ENCODE results near the gene CLEC2D. TPM values are rescaled to one million over a fixed set of nuclear protein-coding genes. Genes with fewer than 3 reads are reported as not detected.

Gene CLEC2D
- total and polyA plus RNA-seq, 2 donors (not counting 3 experiments of a cell fraction or from before 2014, with no cell fraction given): 1.8 to 4.1 TPM

- no peaks in the 10 kb centered on the region for H3K4me1 ChIP-seq (ENCODE audit: control insufficient read depth, extremely low read depth, insufficient read depth, low read length)
- no peaks in the 10 kb centered on the region for H3K79me2 ChIP-seq (ENCODE audit: control insufficient read depth, insufficient read depth, low read length)
- ChIA-PET CTCF (interaction anchor here (1.2 kb wide), 2 partner anchors 27 to 47 kb away, joined by 3 read pairs; no protein-coding TSS in a partner anchor), POLR2A (no interaction called here)
- TF ChIP-seq CTCF (IDR thresholded peaks at IDR 0.05; ENCODE audit: extremely low read depth in 1 of 2, insufficient read depth in 1 of 2, low read depth in 1 of 2, low read length in 2 of 2): no peak
- TF ChIP-seq POLR2AphosphoS5 (IDR thresholded peaks at IDR 0.05; ENCODE audit: insufficient read depth, low read depth, low read length): no peak
- no peak for TF ChIP-seq EZH2 (IDR thresholded peaks at IDR 0.05; ENCODE audit: borderline replicate concordance, low read depth, low read length, severe bottlenecking)
- TF ChIP-seq JUN (IDR thresholded peaks at IDR 0.05; ENCODE audit: borderline replicate concordance, insufficient read depth, insufficient read length, low read depth): no peak
- TF ChIP-seq MYC (IDR thresholded peaks at IDR 0.05; ENCODE audit: low read depth, low read length): no peak
- TF ChIP-seq POLR2A (IDR thresholded peaks at IDR 0.05; ENCODE audit: low read depth, low read length): no peak
- TF ChIP-seq GATA2 (IDR thresholded peaks at IDR 0.05; ENCODE audit: insufficient read depth, insufficient read length, low read depth, low read length): no peak
- no peak for TF ChIP-seq FOS (IDR thresholded peaks at IDR 0.05; ENCODE audit: borderline replicate concordance, insufficient read depth, low read length)
- no peak for TF ChIP-seq MAX (IDR thresholded peaks at IDR 0.05; ENCODE audit: insufficient read depth, insufficient read length)
- no peak overlapping the region for H2AFZ ChIP-seq (ENCODE audit: low read depth, low read length)
- BruUV-seq (replicated peaks): no TSS peak
- H4K20me1 ChIP-seq (replicated peaks; ENCODE audit: control insufficient read depth, extremely low read depth, insufficient read depth, low read length): no peaks in the 10 kb centered on the region
- H3K27ac ChIP-seq (ENCODE audit: insufficient read depth, low read depth, low read length): no peak overlapping the region
- DNase-seq (ENCODE audit: low read depth, low spot score) (no peak), FAIRE-seq (no peak)
- no peaks in the 10 kb centered on the region for H3K9me3 ChIP-seq (replicated peaks; ENCODE audit: control insufficient read depth, insufficient read depth, low read length)
- no peaks in the 10 kb centered on the region for H3K9me1 ChIP-seq (replicated peaks; ENCODE audit: control insufficient read depth, extremely low read depth, insufficient read depth, low read length)
- dilution Hi-C loops (cut with MboI; ENCODE audit: extremely low pct_ligation_motif_present, low sequenced_read_pairs): no loop called here
- no peak overlapping the region for H3K4me2 ChIP-seq (ENCODE audit: insufficient read depth, low read length)
- H3K27me3 ChIP-seq (ENCODE audit: control insufficient read depth in 2 of 2, insufficient read depth in 2 of 2, low read length in 2 of 2): no peaks in the 10 kb centered on the region
- no peaks in the 10 kb centered on the region for H3K36me3 ChIP-seq (ENCODE audit: control insufficient read depth in 2 of 2, extremely low read depth in 1 of 2, insufficient read depth in 2 of 2, low read length in 2 of 2)
- no peak overlapping the region for H3K9ac ChIP-seq (replicated peaks; ENCODE audit: extremely low read depth, insufficient read depth, low read length)
- intact Hi-C loops (cut with micrococcal nuclease): no loop called here
- no peak overlapping the region for H3K4me3 ChIP-seq (replicated peaks in 1 of 3; ENCODE audit: insufficient read depth in 1 of 3, low read depth in 1 of 3, low read length in 3 of 3)
Measured at GRCh38 chr12:9661720-9662119, 7.8 kb upstream of the CLEC2D start.

All from endothelial cell of umbilical vein (primary cell).